Measurements from ENCODE around the gene RMND5A.

- TF ChIP-seq, protein P1, sequence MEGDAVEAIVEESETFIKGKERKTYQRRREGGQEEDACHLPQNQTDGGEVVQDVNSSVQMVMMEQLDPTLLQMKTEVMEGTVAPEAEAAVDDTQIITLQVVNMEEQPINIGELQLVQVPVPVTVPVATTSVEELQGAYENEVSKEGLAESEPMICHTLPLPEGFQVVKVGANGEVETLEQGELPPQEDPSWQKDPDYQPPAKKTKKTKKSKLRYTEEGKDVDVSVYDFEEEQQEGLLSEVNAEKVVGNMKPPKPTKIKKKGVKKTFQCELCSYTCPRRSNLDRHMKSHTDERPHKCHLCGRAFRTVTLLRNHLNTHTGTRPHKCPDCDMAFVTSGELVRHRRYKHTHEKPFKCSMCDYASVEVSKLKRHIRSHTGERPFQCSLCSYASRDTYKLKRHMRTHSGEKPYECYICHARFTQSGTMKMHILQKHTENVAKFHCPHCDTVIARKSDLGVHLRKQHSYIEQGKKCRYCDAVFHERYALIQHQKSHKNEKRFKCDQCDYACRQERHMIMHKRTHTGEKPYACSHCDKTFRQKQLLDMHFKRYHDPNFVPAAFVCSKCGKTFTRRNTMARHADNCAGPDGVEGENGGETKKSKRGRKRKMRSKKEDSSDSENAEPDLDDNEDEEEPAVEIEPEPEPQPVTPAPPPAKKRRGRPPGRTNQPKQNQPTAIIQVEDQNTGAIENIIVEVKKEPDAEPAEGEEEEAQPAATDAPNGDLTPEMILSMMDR (IDR thresholded peaks at IDR 0.05): no peak
- no peak for TF ChIP-seq POLR2A (IDR thresholded peaks at IDR 0.05)
Measured at GRCh38 chr2:86746939-86747338, 26.8 kb downstream of the RMND5A start.
